NCI-H1105 (cell line): ENCODE results near the gene BTNL3.
"Not testable (repeated sequence)": the region's sequence is repeated elsewhere in the genome, so short reads cannot be mapped to it uniquely, and the experiment has no call there.

Experiments used
- DNase-seq: peaks from one replicate; lab custom pipeline; 2025; lab: John Stamatoyannopoulos, UW

The BTNL3 gene

GRCh38 chr5:180988592-180988991 is at the start of gene BTNL3:
TSS of gene BTNL3 (plus strand) at chr5:180988846. CDS start at chr5:180989029, 183 bp downstream.
- no peak for DNase-seq

GRCh38 chr5:180950291-180950949 is 38.2 kb upstream of the BTNL3 start:
- no peak for DNase-seq

GRCh38 chr5:180959661-180960060 is 29.0 kb upstream of the BTNL3 start:
- no peak for DNase-seq

GRCh38 chr5:180960209-180960608 is 28.4 kb upstream of the BTNL3 start:
- DNase-seq: no peak

- no peak for DNase-seq
These were observed 19.2 kb upstream of the BTNL3 start for GRCh38 chr5:180969406-180969805.

- no peak for DNase-seq
These were observed 18.3 kb upstream of the BTNL3 start for GRCh38 chr5:180970336-180970735.

- no peak for DNase-seq
These were observed 17.8 kb upstream of the BTNL3 start for GRCh38 chr5:180970875-180971274.

GRCh38 chr5:180974612-180975315 is 13.9 kb upstream of the BTNL3 start:
- DNase-seq: no peak

- no peak for DNase-seq
These were observed 13.3 kb upstream of the BTNL3 start for GRCh38 chr5:180975338-180975737.

- DNase-seq: no peak
These were observed 12.1 kb upstream of the BTNL3 start for GRCh38 chr5:180976518-180976917.

- no peak for DNase-seq
These were observed 10.8 kb upstream of the BTNL3 start for GRCh38 chr5:180977852-180978251.

GRCh38 chr5:180982008-180982741 is 6.5 kb upstream of the BTNL3 start:
- DNase-seq: no peak

- no peak for DNase-seq
These were observed 630 bp upstream of the BTNL3 start for GRCh38 chr5:180988016-180988415.

- no peak for DNase-seq
These were observed 1.6 kb downstream of the BTNL3 start for GRCh38 chr5:180990086-180990881.

- no peak for DNase-seq
These were observed 2.2 kb downstream of the BTNL3 start for GRCh38 chr5:180990882-180991242.

- DNase-seq: no peak
These were observed 13.3 kb downstream of the BTNL3 start for GRCh38 chr5:181001947-181002346.

GRCh38 chr5:181005791-181006190 is 17.1 kb downstream of the BTNL3 start:
- no peak for DNase-seq

- DNase-seq: no peak
These were observed 19.5 kb downstream of the BTNL3 start for GRCh38 chr5:181008136-181008535.

- DNase-seq: not testable (repeated sequence)
These were observed 21.4 kb downstream of the BTNL3 start for GRCh38 chr5:181010018-181010417.

GRCh38 chr5:181014654-181015053 is 26.0 kb downstream of the BTNL3 start:
- not testable (repeated sequence) for DNase-seq

- DNase-seq: not testable (repeated sequence)
These were observed 28.8 kb downstream of the BTNL3 start for GRCh38 chr5:181017448-181017847.

- no peak for DNase-seq
These were observed 32.0 kb downstream of the BTNL3 start for GRCh38 chr5:181020688-181021087.
